ENCODE measurements around the gene PPHLN1. TPM values are rescaled to one million over a fixed set of nuclear protein-coding genes. Genes with fewer than 3 reads are reported as not detected.
"Not testable (repeated sequence)": the region's sequence is repeated elsewhere in the genome, so short reads cannot be mapped to it uniquely, and the experiment has no call there.

PPHLN1 gene
- total RNA-seq, 1 donor from 2014 or later: 14.7 TPM

GRCh38 chr12:42365486-42365885 is 39.5 kb downstream of the PPHLN1 start:
- no peak for ATAC-seq
- DNase-seq (ENCODE audit: low spot score): no peak

- ATAC-seq (no peak), DNase-seq (ENCODE audit: low spot score) (no peak)
These were observed 44.0 kb downstream of the PPHLN1 start for GRCh38 chr12:42370013-42370412.

GRCh38 chr12:42372154-42372791 is 46.3 kb downstream of the PPHLN1 start:
- DNase-seq (ENCODE audit: low spot score): no peak
- ATAC-seq: peak; percentile 87

- ATAC-seq: no peak
These were observed 47.7 kb downstream of the PPHLN1 start for GRCh38 chr12:42373669-42374068.

GRCh38 chr12:42380733-42381132 is 54.8 kb downstream of the PPHLN1 start:
- DNase-seq (ENCODE audit: low spot score): no peak
- ATAC-seq: no peak

More at GRCh38 chr12:42373669-42374068, 47.7 kb downstream of the PPHLN1 start:
- no peak for DNase-seq (ENCODE audit: low spot score)

- DNase-seq (ENCODE audit: low spot score) (no peak), ATAC-seq (no peak)
These were observed 56.2 kb downstream of the PPHLN1 start for GRCh38 chr12:42382013-42382696.

- DNase-seq (ENCODE audit: low spot score): no peak
- no peak for ATAC-seq
These were observed 59.4 kb downstream of the PPHLN1 start for GRCh38 chr12:42385326-42385841.

GRCh38 chr12:42386308-42386707 is 60.3 kb downstream of the PPHLN1 start:
- ATAC-seq (no peak), DNase-seq (ENCODE audit: low spot score) (no peak)

GRCh38 chr12:42388086-42388485 is 62.1 kb downstream of the PPHLN1 start:
- not testable (repeated sequence) for ATAC-seq; DNase-seq (ENCODE audit: low spot score)

GRCh38 chr12:42394429-42394828 is 68.5 kb downstream of the PPHLN1 start:
- ATAC-seq (no peak), DNase-seq (ENCODE audit: low spot score) (no peak)

GRCh38 chr12:42396473-42397259 is 70.7 kb downstream of the PPHLN1 start:
- no peak for DNase-seq (ENCODE audit: low spot score)
- no peak for ATAC-seq

- no peak for DNase-seq (ENCODE audit: low spot score)
- no peak for ATAC-seq
These were observed 76.9 kb downstream of the PPHLN1 start for GRCh38 chr12:42402821-42403411.

- DNase-seq (ENCODE audit: low spot score): no peak
- no peak for ATAC-seq
These were observed 81.3 kb downstream of the PPHLN1 start for GRCh38 chr12:42407306-42407705.

GRCh38 chr12:42409471-42409870 is 83.5 kb downstream of the PPHLN1 start:
- no peak for ATAC-seq

GRCh38 chr12:42410340-42410739 is 84.4 kb downstream of the PPHLN1 start:
- DNase-seq (ENCODE audit: low spot score): no peak
- ATAC-seq: no peak

More at GRCh38 chr12:42409471-42409870, 83.5 kb downstream of the PPHLN1 start:
- DNase-seq (ENCODE audit: low spot score): no peak

- ATAC-seq (no peak), DNase-seq (ENCODE audit: low spot score) (no peak)
These were observed 94.4 kb downstream of the PPHLN1 start for GRCh38 chr12:42420395-42420794.

GRCh38 chr12:42421844-42422779 is 96.1 kb downstream of the PPHLN1 start:
- ATAC-seq (peak; percentile 72), DNase-seq (ENCODE audit: low spot score) (no peak)

- DNase-seq (ENCODE audit: low spot score) (no peak), ATAC-seq (no peak)
These were observed 96.8 kb downstream of the PPHLN1 start for GRCh38 chr12:42422785-42423184.

- ATAC-seq (peak; percentile 38), DNase-seq (ENCODE audit: low spot score) (no peak)
These were observed 100.8 kb downstream of the PPHLN1 start for GRCh38 chr12:42426746-42427145.

GRCh38 chr12:42428850-42429249 is 102.9 kb downstream of the PPHLN1 start:
- no peak for ATAC-seq
- no peak for DNase-seq (ENCODE audit: low spot score)

All from left lobe of liver (tissue), 2 donors.